HG02870 (cell line): ENCODE measurements around the gene COA1.
A peak's percentile ranks its signal among the peaks of the same experiment; 100 is the strongest.
"Not testable (repeated sequence)": the region's sequence is repeated elsewhere in the genome, so short reads cannot be mapped to it uniquely, and the experiment has no call there.

ENCODE experiments used
- ATAC-seq: cut with Tn5 transposase; IDR thresholded peaks from one replicate; pipeline ENCODE4 v1.9.1; 2021; ENCODE audit warnings: mild to moderate bottlenecking, moderate library complexity; ENCODE audit not compliant: unreplicated experiment

The COA1 gene

DNA sequence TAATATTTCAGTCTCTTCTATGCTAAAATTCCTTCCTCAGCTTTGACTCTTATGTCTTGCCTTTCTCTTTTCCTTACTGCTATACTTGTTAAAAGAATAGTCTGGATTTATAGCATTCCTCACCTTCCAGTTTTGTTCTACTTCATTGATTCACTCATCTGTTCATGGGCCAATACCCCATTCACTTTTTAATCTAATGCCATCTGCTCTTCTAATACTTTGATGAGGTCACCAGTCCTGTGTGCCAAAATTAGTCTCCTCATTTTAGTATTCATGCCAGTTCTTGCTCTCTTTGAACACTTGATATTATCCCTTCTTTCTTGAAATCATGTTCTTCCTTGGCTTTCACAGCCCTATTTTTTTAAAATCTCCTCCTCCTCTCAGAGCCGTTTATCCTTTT lies 127.1 kb downstream of the COA1 start:
- no peak for ATAC-seq

DNA sequence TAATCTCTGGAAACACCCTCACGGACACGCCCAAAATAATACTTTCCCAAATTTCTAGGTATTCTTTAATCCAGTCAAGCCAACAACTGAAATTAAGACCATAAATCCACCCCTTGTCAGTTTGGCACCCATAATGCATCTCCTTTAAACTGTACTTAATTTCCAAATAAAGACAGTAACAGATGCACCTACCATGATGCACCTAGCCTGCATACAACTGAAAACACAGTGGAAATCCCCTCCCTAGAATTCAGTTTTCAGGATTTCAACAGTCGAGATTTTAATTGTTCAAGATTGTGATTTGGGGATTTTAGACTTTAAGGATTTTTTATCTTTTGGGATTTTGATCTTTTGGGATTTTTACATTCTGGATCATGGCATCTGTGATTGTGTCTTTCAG lies 129.3 kb downstream of the COA1 start:
- no peak for ATAC-seq

GRCh38 chr7:43596426-43596825 lies 132.9 kb downstream of the COA1 start:
- ATAC-seq = not testable (repeated sequence)

- ATAC-seq = no peak
These were observed 135.3 kb downstream of the COA1 start for GRCh38 chr7:43594020-43594419.

- no peak for ATAC-seq
These were observed 136.3 kb downstream of the COA1 start for GRCh38 chr7:43593010-43593409.

DNA sequence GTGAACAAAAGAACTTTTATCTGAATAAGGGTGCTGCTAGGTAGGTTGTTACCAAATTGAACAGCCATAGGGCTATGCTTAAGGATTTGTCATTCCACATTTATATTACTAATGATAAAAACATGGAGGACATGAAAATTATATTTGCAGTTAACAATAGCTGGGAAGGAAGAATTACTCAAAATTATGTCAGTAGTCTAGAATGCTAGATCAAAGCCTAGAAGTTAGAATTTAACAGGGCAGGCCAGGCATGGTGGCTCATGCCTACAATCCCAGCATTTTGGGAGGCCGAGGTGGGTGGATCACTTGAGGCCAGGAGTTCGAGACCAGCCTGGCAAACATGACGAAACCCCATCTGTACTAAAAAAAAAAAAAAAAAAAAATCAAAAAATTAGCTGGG lies 137.0 kb downstream of the COA1 start:
- ATAC-seq = no peak

- peak; percentile 22 for ATAC-seq
These were observed 137.7 kb downstream of the COA1 start for GRCh38 chr7:43591558-43592180.

DNA sequence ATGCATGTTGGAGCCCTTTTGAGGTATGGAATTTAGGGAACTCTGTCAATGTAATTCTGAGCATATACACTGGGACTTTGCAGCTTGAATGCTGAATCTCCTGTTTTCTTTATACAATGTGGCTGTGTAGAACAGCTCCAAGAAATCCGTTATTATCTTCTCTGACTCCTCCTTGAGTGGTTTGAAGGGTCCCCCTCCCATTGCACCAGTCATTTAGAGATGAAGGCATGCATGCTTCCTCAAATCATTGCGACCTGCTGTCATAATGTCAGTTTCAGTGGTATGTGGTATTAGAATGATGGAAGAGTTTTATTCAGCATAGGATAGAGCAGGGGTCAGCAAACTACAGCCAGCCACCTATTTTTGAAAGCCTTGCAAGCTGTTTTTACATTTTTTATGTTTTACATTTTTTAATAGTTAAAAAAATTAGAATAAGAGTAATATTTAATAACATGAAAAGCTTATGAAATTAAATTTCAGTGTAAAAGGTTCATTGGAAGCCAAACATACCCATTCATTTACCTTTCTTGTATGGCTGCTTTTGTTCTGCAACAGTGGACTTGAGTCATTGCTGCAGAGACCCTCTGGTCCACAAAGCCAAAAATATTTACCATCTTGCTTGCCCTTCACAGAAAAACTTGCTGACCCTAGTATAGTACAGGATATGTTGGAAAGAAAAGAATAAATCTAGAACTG lies 138.3 kb downstream of the COA1 start:
- ATAC-seq = peak; percentile 75

DNA sequence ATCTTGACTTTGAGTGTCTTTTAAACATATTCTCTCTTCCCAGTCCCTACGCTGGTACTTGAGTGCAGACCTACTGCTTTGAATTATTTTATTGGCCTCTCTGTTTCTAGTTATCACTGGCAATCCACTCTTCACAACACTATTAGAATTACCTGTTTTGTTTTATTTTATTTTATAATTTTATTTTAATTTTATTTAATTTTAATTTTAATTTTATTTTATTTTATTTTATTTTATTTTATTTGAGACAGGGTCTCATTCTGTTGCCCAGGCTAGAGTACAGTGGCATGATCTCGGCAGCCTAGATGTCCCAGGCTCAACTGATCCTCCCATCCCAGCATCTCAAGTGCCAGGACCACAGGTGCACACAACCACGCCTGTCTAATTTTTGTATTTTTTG lies 139.6 kb downstream of the COA1 start:
- ATAC-seq = no peak
